GM23248 (cell line): ENCODE data around the gene CES4A. TPM values are rescaled to one million over a fixed set of nuclear protein-coding genes. Genes with fewer than 3 reads are reported as not detected.

Experiments
- DNase-seq: peaks from one replicate; pipeline ENCODE4 v3.0.0-alpha.2; 2015
- H2AFZ ChIP-seq: fragments of 200-600 bp; sonication (generic); 2 replicates; pipeline ENCODE4 v1.6.1; 2016; ENCODE audit warnings: antibody characterized with exemption
- H3F3A ChIP-seq: fragments of 200-600 bp; sonication (generic); 2 replicates; pipeline ENCODE4 v1.6.1; 2016; ENCODE audit warnings: mild to moderate bottlenecking, antibody characterized with exemption, mixed run types; ENCODE audit not compliant: insufficient read depth
- H3K27ac ChIP-seq: fragments of 200-600 bp; sonication (generic); 2 replicates; pipeline ENCODE4 v1.5.1; 2016; ENCODE audit warnings: mild to moderate bottlenecking
- H3K27me3 ChIP-seq: fragments of 200-600 bp; sonication (generic); replicated peaks from 2 replicates; pipeline ENCODE4 v1.6.1; 2016; ENCODE audit warnings: mild to moderate bottlenecking; ENCODE audit not compliant: insufficient read depth
- H3K36me3 ChIP-seq: fragments of 200-600 bp; sonication (generic); 2 replicates; pipeline ENCODE4 v1.6.1; 2016; ENCODE audit warnings: low read depth, mild to moderate bottlenecking
- H3K4me1 ChIP-seq: fragments of 200-600 bp; sonication (generic); 2 replicates; pipeline ENCODE4 v1.6.1; 2016; ENCODE audit warnings: mild to moderate bottlenecking; ENCODE audit not compliant: insufficient read depth
- H3K4me2 ChIP-seq: fragments of 200-600 bp; sonication (generic); one replicate; pipeline ENCODE4 v1.6.1; 2016; ENCODE audit warnings: mild to moderate bottlenecking; ENCODE audit not compliant: unreplicated experiment
- H3K4me3 ChIP-seq: fragments of 200-600 bp; sonication (generic); 2 replicates; pipeline ENCODE4 v1.5.1; 2016; ENCODE audit warnings: mild to moderate bottlenecking
- H3K79me2 ChIP-seq: fragments of 200-600 bp; sonication (generic); 2 replicates; pipeline ENCODE4 v1.6.1; 2016; ENCODE audit warnings: mild to moderate bottlenecking; ENCODE audit not compliant: insufficient read depth
- H3K9ac ChIP-seq: fragments of 200-600 bp; sonication (generic); 2 replicates; pipeline ENCODE4 v1.6.1; 2016; ENCODE audit warnings: mild to moderate bottlenecking
- H3K9me2 ChIP-seq: fragments of 200-600 bp; sonication (generic); 2 replicates; pipeline ENCODE4 v1.6.1; 2016; ENCODE audit warnings: mixed run types, mild to moderate bottlenecking, moderate library complexity; ENCODE audit not compliant: insufficient read depth
- H3K9me3 ChIP-seq: fragments of 200-600 bp; sonication (generic); one replicate; pipeline ENCODE4 v1.6.1; 2017; ENCODE audit warnings: low read depth
- H4K20me1 ChIP-seq: fragments of 200-600 bp; sonication (generic); 2 replicates; pipeline ENCODE4 v1.6.0; 2016; ENCODE audit not compliant: insufficient read depth
- EZH2 ChIP-seq: fragments of 200-600 bp; sonication (generic); IDR thresholded peaks from 2 replicates; pipeline ENCODE4 v1.6.1; 2018; ENCODE audit warnings: antibody characterized with exemption, mild to moderate bottlenecking; ENCODE audit not compliant: insufficient read depth, poor library complexity, severe bottlenecking
- EZH2phosphoT487 ChIP-seq: fragments of 200-600 bp; sonication (generic); IDR thresholded peaks from 2 replicates; pipeline ENCODE4 v1.6.1; 2018; ENCODE audit warnings: antibody characterized with exemption, moderate library complexity, mild to moderate bottlenecking, low read depth; ENCODE audit not compliant: insufficient read depth
- WGBS, 2 experiments: methylation state at CpG; one replicate each; pipeline ENCODE4 v1.1.6; 2015 to 2017; ENCODE audit warnings: low lambda C conversion rate in 2 of 2, low coverage in 1 of 2; ENCODE audit errors: missing lambda C conversion rate in 2 of 2; 5-methylcytosine and 5-hydroxymethylcytosine counted together
- in situ Hi-C: fragments of 300-500 bp; cut with MboI; formaldehyde crosslinking; loops from 2 replicates; pipeline ENCODE4 v1.15.0; 2020
- polyA plus RNA-seq: library from polyadenylated mRNA; unstranded; fragments of >200 nt; fragmentation: Nextera tagmentation; extraction: Ambion mirVana; gene quantifications from 2 replicates; pipeline ENCODE4 v1.2.1, GENCODE V29; 2016
- total RNA-seq: library from RNA; depleted of rRNA; stranded (reverse); fragments of >200 nt; shearing (Covaris generic); gene quantifications from 2 replicates; pipeline ENCODE4 v1.2.3, GENCODE V29; 2014

Gene CES4A
- total and polyA plus RNA-seq, 2 experiments from 2014 or later: 4.5 to 5.0 TPM

GRCh38 chr16:66996324-66996982 is 8.1 kb downstream of the CES4A start:
- Histone ChIP-seq H3K4me1 (no peaks in the 10 kb centered on the region), H3K9me2 (no peaks in the 10 kb centered on the region), H3K9ac (no peak overlapping the region), H3K4me3 (no peak overlapping the region), H3K36me3 (no peaks in the 10 kb centered on the region), H3K4me2 (no peak overlapping the region), H3F3A (peaks cover 4% of the 10 kb centered on the region; the same call in 1 of the 2 replicates), H3K79me2 (no peaks in the 10 kb centered on the region), H3K27me3 (no peaks in the 10 kb centered on the region), H2AFZ (no peak overlapping the region), H3K27ac (no peak overlapping the region), H4K20me1 (no peaks in the 10 kb centered on the region), H3K9me3 (no peaks in the 10 kb centered on the region)
- DNase-seq: peak; percentile 90
- in situ Hi-C loops: no loop called here
- WGBS, 2 experiments: 52 to 55% methylated on average over 6 of the region's 6 CpGs
- TF ChIP-seq EZH2phosphoT487 (no peak), EZH2 (no peak)

GRCh38 chr16:66996983-66997358 is 8.6 kb downstream of the CES4A start:
- no peak overlapping the region for H3K4me3 ChIP-seq
- TF ChIP-seq EZH2: no peak
- no peak for TF ChIP-seq EZH2phosphoT487
- H3K9me2 ChIP-seq: no peaks in the 10 kb centered on the region
- no peak overlapping the region for H3K27ac ChIP-seq
- H3K4me1 ChIP-seq: 0 out of 2 replicates have a peak, but pooled peaks cover 3% of the 10 kb centered on the region
- H3K27me3 ChIP-seq: no peaks in the 10 kb centered on the region
- H3K79me2 ChIP-seq: no peaks in the 10 kb centered on the region
- in situ Hi-C loops: no loop called here
- DNase-seq: no peak
- H3K4me2 ChIP-seq: no peak overlapping the region
- H3K9ac ChIP-seq: no peak overlapping the region
- 92 to 95% methylated on average over 3 of the region's 3 CpGs for WGBS, 2 experiments
- H3K36me3 ChIP-seq: no peaks in the 10 kb centered on the region
- H2AFZ ChIP-seq: no peak overlapping the region
- H4K20me1 ChIP-seq: no peaks in the 10 kb centered on the region
- H3F3A ChIP-seq: peaks cover 4% of the 10 kb centered on the region; the same call in 1 of the 2 replicates
- H3K9me3 ChIP-seq: no peaks in the 10 kb centered on the region

- H3K79me2 ChIP-seq: no peaks in the 10 kb centered on the region
- WGBS, 2 experiments: 4 to 5% methylated on average over 50 to 79 of the region's 89 CpGs
- H3K27ac ChIP-seq: no peak overlapping the region
- H3K9me2 ChIP-seq: no peaks in the 10 kb centered on the region
- H3K9me3 ChIP-seq: no peaks in the 10 kb centered on the region
- peak overlapping the region; percentile 74 for H3K4me3 ChIP-seq
- peak overlapping the region; percentile 68 for H3K4me2 ChIP-seq
- H3K4me1 ChIP-seq: 0 out of 2 replicates have a peak, but pooled peaks cover 3% of the 10 kb centered on the region
- 0 out of 2 replicates have a peak overlapping the region, but pooled peaks have one; percentile 24 for H3K9ac ChIP-seq
- TF ChIP-seq EZH2 (no peak), EZH2phosphoT487 (no peak)
- peaks cover 4% of the 10 kb centered on the region; the same call in 1 of the 2 replicates for H3F3A ChIP-seq
- no peaks in the 10 kb centered on the region for H4K20me1 ChIP-seq
- peak overlapping the region; percentile 92 for H2AFZ ChIP-seq
- DNase-seq: peak; percentile 52
- H3K36me3 ChIP-seq: no peaks in the 10 kb centered on the region
- in situ Hi-C loops: no loop called here
- no peaks in the 10 kb centered on the region for H3K27me3 ChIP-seq
Measured at GRCh38 chr16:67000384-67001351, 12.3 kb downstream of the CES4A start.

GRCh38 chr16:67001726-67002125 is 13.3 kb downstream of the CES4A start:
- no peak for DNase-seq
- Histone ChIP-seq H3K4me3 (no peak overlapping the region), H3K4me2 (no peak overlapping the region), H3K27ac (no peak overlapping the region), H3K4me1 (0 out of 2 replicates have a peak, but pooled peaks cover 3% of the 10 kb centered on the region), H4K20me1 (no peaks in the 10 kb centered on the region), H2AFZ (no peak overlapping the region), H3F3A (peaks cover under 1% of the 10 kb centered on the region; the same call in 1 of the 2 replicates), H3K79me2 (no peaks in the 10 kb centered on the region), H3K9ac (no peak overlapping the region), H3K27me3 (no peaks in the 10 kb centered on the region), H3K9me2 (no peaks in the 10 kb centered on the region), H3K9me3 (no peaks in the 10 kb centered on the region), H3K36me3 (no peaks in the 10 kb centered on the region)
- in situ Hi-C loops: no loop called here
- 84 to 97% methylated on average over 3 of the region's 3 CpGs for WGBS, 2 experiments
- TF ChIP-seq EZH2phosphoT487 (no peak), EZH2 (no peak)
